GM11168 (cell line): ENCODE measurements around the gene ARHGEF4.
"Not testable (repeated sequence)": the region's sequence is repeated elsewhere in the genome, so short reads cannot be mapped to it uniquely, and the experiment has no call there.

ENCODE experiments used
- in situ Hi-C: fragments of 300-500 bp; cut with MboI; formaldehyde crosslinking; loops from one replicate; pipeline ENCODE4 v1.12.0; 2022; ENCODE audit warnings: low sequenced_read_pairs; ENCODE audit not compliant: unreplicated experiment

Gene ARHGEF4

GRCh38 chr2:131058920-131059319 lies 222.2 kb downstream of the ARHGEF4 start:
- in situ Hi-C loops, result no loop called here

- in situ Hi-C loops, result no loop called here
Measured at GRCh38 chr2:131063501-131064283, 227.0 kb downstream of the ARHGEF4 start.

GRCh38 chr2:131064589-131065512 lies 228.1 kb downstream of the ARHGEF4 start:
- in situ Hi-C loops, result no loop called here

- in situ Hi-C loops, result no loop called here
Measured at GRCh38 chr2:131067465-131068125, 230.9 kb downstream of the ARHGEF4 start.

GRCh38 chr2:131068172-131068571 lies 231.5 kb downstream of the ARHGEF4 start:
- in situ Hi-C loops, result not testable (repeated sequence)

GRCh38 chr2:131075578-131075977 lies 238.9 kb downstream of the ARHGEF4 start:
- in situ Hi-C loops, result not testable (repeated sequence)

- in situ Hi-C loops, result no loop called here
Measured at GRCh38 chr2:131076707-131077106, 240.0 kb downstream of the ARHGEF4 start.

- in situ Hi-C loops, result no loop called here
Measured at GRCh38 chr2:131077182-131077846, 240.6 kb downstream of the ARHGEF4 start.

- in situ Hi-C loops, result no loop called here
Measured at GRCh38 chr2:131077966-131078365, 241.3 kb downstream of the ARHGEF4 start.

GRCh38 chr2:131079931-131080330 lies 243.2 kb downstream of the ARHGEF4 start:
- in situ Hi-C loops, result not testable (repeated sequence)

GRCh38 chr2:131081190-131081589 lies 244.5 kb downstream of the ARHGEF4 start:
- in situ Hi-C loops, result no loop called here

GRCh38 chr2:131085646-131086045 lies 248.9 kb downstream of the ARHGEF4 start:
- in situ Hi-C loops, result no loop called here

- in situ Hi-C loops, result no loop called here
Measured at GRCh38 chr2:131092458-131093005, 255.8 kb downstream of the ARHGEF4 start.

GRCh38 chr2:131093006-131093695 lies 256.4 kb downstream of the ARHGEF4 start, which contains the start of gene FAM168B:
FAM168B (minus strand) TSS chr2:131093460; CDS start chr2:131082646, 10,814 bp downstream.
- in situ Hi-C loops, result no loop called here

GRCh38 chr2:131093696-131094462 lies 257.2 kb downstream of the ARHGEF4 start:
- in situ Hi-C loops, result no loop called here

- in situ Hi-C loops, result no loop called here
Measured at GRCh38 chr2:131094463-131095281, 258.0 kb downstream of the ARHGEF4 start.
